ENCODE measurements around the gene PBLD. TPM values are rescaled to one million over a fixed set of nuclear protein-coding genes. Genes with fewer than 3 reads are reported as not detected.

Gene PBLD
- 1 to 10 TPM in 1 of 2 experiments, under 1 TPM in 1; 0.97 to 1.3 TPM for total RNA-seq

DNA sequence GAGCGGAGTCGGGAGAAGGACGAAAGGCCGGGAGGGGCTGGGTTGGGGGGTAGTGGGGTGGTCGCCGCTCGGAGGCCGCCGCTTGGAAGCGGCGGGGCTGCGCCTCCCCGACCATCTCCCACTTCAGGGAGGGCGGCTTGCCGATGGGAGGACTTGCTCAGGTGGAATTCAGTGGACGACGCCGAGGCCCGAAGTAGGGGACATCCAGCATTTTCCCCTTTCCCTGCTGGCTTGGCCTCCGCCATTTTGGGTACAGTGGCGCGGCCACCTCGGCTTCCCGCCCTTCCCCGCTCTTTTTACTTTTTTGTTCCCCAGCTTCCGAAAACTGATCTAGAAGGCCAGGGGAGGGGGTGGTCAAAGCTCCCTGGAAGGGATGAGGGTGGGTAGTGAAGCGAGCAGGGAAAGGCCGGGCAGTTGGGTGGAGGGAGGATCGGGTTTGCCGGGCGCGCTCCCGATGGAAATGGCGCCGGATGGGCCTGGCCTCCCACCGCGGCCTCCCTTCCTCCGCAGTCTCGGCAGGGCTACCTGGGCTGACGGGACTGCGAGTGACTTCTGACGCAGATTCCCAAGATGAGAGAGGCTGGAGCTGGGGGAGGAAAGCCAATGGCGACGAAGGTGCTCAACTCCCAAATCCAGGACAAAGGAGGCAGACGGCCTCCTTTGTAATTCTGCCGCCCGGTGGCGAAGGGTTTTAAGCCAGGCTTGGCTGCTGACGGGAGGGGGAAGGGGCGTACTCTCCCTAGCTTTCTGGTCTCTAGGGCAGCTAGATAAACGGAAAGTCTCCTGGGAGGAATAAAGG is at the start of gene PBLD:
TSS of gene PBLD (minus strand) at position 670 of the 799 bp plus-strand sequence. CDS start 26,084 bp downstream, outside the sequence.
- Mint-ChIP-seq H3K4me3 (peak within 1 kb of the TSS; percentile 98), H3K4me1 (ENCODE audit: low read depth) (peaks cover 50% of the 10 kb centered on the region), H3K27me3 (ENCODE audit: low read depth) (no peaks in the 10 kb centered on the region), H3K36me3 (ENCODE audit: low read depth) (peaks cover 46% of the 10 kb centered on the region), H3K9me3 (ENCODE audit: insufficient read depth) (no peaks in the 10 kb centered on the region), H3K27ac (peak within 1 kb of the TSS; percentile 100)
- CTCF ChIA-PET, result interaction anchor here (0.7 to 4.6 kb wide), 10 partner anchors 11 to 544 kb away, joined by 3 to 26 read pairs (median 3); partner anchors contain the start of gene RUFY2
- POLR2A ChIA-PET, result interaction anchor here (0.7 to 4.4 kb wide), 22 partner anchors 8 to 572 kb away, joined by 3 to 38 read pairs (median 4); partner anchors contain the start of genes DDX50 and DNA2
- ATAC-seq, result peak; percentile 32
- peak; percentile 74 for DNase-seq

DNA sequence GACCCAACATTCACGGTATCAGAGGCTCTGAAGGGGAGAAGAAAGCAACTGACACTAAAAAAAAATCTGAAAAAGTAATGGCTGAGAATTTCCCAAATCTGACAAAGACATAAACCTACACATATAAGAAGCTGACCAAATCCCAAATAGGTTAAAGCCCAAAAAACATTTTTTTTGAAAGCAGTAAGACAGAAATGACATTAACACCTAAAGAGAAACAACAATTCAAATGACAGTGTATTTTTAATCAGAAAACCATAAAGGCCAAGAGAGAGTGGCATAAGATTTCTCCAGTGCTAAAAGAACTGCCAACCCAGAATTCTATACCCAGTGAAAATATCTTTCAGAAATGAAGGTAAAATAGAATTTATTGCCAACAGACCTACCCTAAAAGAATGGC is 38.9 kb upstream of the PBLD start:
- no peak overlapping the region for H3K27ac Mint-ChIP-seq
- H3K4me3 Mint-ChIP-seq, result no peak overlapping the region
- CTCF ChIA-PET, result interaction anchor here (0.7 to 1.4 kb wide), 2 partner anchors 23 to 117 kb away, joined by 3 to 7 read pairs; no protein-coding TSS in a partner anchor

DNA sequence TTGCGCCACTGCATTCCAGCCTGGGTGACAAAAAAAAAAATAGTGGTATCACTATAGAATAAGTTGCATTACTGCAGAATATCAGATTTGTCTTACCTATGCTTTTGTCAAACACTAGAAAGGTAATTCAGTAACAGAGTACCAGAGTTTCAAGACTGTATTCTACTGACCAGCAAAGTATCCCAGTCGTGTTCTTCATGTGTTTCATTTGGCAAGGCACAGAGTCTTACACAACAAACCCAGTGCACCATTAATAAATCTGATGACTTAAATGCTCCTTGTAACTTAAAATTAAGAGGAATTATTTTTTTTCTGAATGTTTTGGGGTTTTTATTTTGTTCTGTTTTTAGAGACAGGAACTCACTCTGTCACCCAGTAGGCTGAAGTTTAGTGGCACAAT is 34.4 kb upstream of the PBLD start:
- peaks cover 28% of the 10 kb centered on the region for H3K36me3 Mint-ChIP-seq (ENCODE audit: low read depth)

More for the DNA sequence above, 38.9 kb upstream of the PBLD start:
- Mint-ChIP-seq H3K36me3 (ENCODE audit: low read depth) (peaks cover 42% of the 10 kb centered on the region), H3K4me1 (ENCODE audit: low read depth) (no peaks in the 10 kb centered on the region), H3K27me3 (ENCODE audit: low read depth) (no peaks in the 10 kb centered on the region), H3K9me3 (ENCODE audit: insufficient read depth) (peaks cover 5% of the 10 kb centered on the region)
- POLR2A ChIA-PET, result no interaction called here
- DNase-seq (no peak), ATAC-seq (no peak)

GRCh38 chr10:68366600-68366999 is 33.9 kb upstream of the PBLD start:
- no peaks in the 10 kb centered on the region for H3K27me3 Mint-ChIP-seq (ENCODE audit: low read depth)
- H3K4me1 Mint-ChIP-seq (ENCODE audit: low read depth), result peaks cover 6% of the 10 kb centered on the region
- CTCF ChIA-PET, result interaction anchor here (1.1 kb wide), 1 partner anchor 40 kb away, joined by 3 read pairs; the partner anchor contains the start of gene RUFY2
- DNase-seq (no peak), ATAC-seq (no peak)
- peaks cover 22% of the 10 kb centered on the region for H3K36me3 Mint-ChIP-seq (ENCODE audit: low read depth)
- no peaks in the 10 kb centered on the region for H3K9me3 Mint-ChIP-seq (ENCODE audit: insufficient read depth)
- POLR2A ChIA-PET, result no interaction called here
- H3K27ac Mint-ChIP-seq, result no peak overlapping the region
- H3K4me3 Mint-ChIP-seq, result no peak overlapping the region

More for the DNA sequence above, 34.4 kb upstream of the PBLD start:
- Mint-ChIP-seq H3K4me1 (ENCODE audit: low read depth) (peaks cover 6% of the 10 kb centered on the region), H3K27ac (no peak overlapping the region), H3K9me3 (ENCODE audit: insufficient read depth) (no peaks in the 10 kb centered on the region), H3K4me3 (no peak overlapping the region), H3K27me3 (ENCODE audit: low read depth) (no peaks in the 10 kb centered on the region)
- CTCF ChIA-PET, result interaction anchor here (1.1 kb wide), 1 partner anchor 40 kb away, joined by 3 read pairs; the partner anchor contains the start of gene RUFY2
- POLR2A ChIA-PET, result no interaction called here
- ATAC-seq (no peak), DNase-seq (no peak)

GRCh38 chr10:68365611-68366010 is 32.9 kb upstream of the PBLD start:
- Mint-ChIP-seq H3K27me3 (ENCODE audit: low read depth) (no peaks in the 10 kb centered on the region), H3K36me3 (ENCODE audit: low read depth) (peaks cover 16% of the 10 kb centered on the region), H3K4me1 (ENCODE audit: low read depth) (peaks cover 6% of the 10 kb centered on the region), H3K4me3 (no peak overlapping the region), H3K9me3 (ENCODE audit: insufficient read depth) (no peaks in the 10 kb centered on the region), H3K27ac (no peak overlapping the region)
- POLR2A ChIA-PET, result no interaction called here
- DNase-seq, result no peak
- CTCF ChIA-PET, result no interaction called here
- ATAC-seq, result no peak

DNA sequence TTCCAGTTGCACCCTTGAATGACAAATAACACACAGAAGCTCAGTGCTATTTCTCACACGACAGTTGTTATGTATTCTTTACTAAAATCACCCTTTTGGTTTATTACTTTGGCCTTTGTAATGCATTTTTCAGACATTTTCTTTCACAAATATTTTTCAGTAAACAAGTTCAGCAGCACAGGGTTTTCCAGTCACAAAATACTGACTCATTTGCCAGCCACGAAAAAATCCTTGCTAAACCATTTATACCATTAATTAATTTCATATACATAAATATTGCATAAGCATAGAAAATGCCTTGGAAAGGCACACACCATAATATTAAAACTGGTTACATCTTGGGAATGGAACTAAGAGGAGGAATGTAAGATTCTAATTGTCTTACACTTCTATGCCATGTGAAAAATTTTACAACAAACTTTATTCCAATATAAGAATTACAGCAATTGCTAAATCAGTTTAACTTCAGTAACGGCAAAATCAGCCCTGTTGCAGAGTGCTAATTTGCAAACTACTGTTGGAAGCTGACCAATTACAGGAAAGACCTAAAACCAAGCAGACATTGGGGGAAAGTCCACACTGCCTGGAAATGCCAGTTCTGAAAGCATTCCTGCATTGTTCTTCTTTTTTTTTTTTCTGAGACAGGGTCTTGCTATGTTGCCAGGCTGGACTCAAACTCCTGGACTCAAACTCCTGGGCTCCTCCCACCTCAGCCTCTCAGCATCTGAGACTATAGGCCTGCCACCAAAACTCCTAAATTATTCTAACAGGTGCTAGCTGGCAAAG is 31.6 kb upstream of the PBLD start:
- peaks cover 10% of the 10 kb centered on the region for H3K36me3 Mint-ChIP-seq (ENCODE audit: low read depth)
- ATAC-seq (no peak), DNase-seq (no peak)
- no peak overlapping the region for H3K27ac Mint-ChIP-seq
- ChIA-PET POLR2A (no interaction called here), CTCF (interaction anchor here (0.7 to 2.9 kb wide), 3 partner anchors 10 to 44 kb away, joined by 3 to 14 read pairs (median 3); no protein-coding TSS in a partner anchor)
- H3K4me1 Mint-ChIP-seq (ENCODE audit: low read depth), result peaks cover 6% of the 10 kb centered on the region
- H3K4me3 Mint-ChIP-seq, result no peak overlapping the region
- H3K27me3 Mint-ChIP-seq (ENCODE audit: low read depth), result no peaks in the 10 kb centered on the region
- no peaks in the 10 kb centered on the region for H3K9me3 Mint-ChIP-seq (ENCODE audit: insufficient read depth)

- CTCF ChIA-PET, result interaction anchor here (0.7 to 2.9 kb wide), 4 partner anchors 14 to 160 kb away, joined by 3 to 14 read pairs (median 5); partner anchors contain the start of gene RUFY2
- H3K4me1 Mint-ChIP-seq (ENCODE audit: low read depth), result peaks cover 6% of the 10 kb centered on the region
- no peak overlapping the region for H3K27ac Mint-ChIP-seq
- no peaks in the 10 kb centered on the region for H3K27me3 Mint-ChIP-seq (ENCODE audit: low read depth)
- ATAC-seq (no peak), DNase-seq (no peak)
- POLR2A ChIA-PET, result no interaction called here
- no peak overlapping the region for H3K4me3 Mint-ChIP-seq
- peaks cover 10% of the 10 kb centered on the region for H3K36me3 Mint-ChIP-seq (ENCODE audit: low read depth)
- H3K9me3 Mint-ChIP-seq (ENCODE audit: insufficient read depth), result no peaks in the 10 kb centered on the region
Observed at GRCh38 chr10:68362590-68362989, 29.9 kb upstream of the PBLD start.

DNA sequence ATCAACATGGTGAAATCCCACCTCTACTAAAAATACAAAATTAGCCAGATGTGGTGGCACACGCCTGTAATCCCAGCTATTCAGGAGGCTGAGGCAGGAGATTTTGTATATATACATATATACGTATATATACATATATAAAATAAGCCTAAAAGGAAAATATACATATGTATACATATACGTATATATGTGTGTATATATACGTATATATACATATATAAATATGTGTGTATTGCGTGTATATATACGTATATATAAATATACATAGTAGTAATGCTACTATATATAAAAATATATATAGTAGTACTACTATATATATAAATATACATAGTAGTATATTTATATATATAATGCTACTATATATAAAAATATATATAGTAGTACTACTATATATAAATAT is 26.5 kb upstream of the PBLD start:
- POLR2A ChIA-PET, result no interaction called here
- H3K4me3 Mint-ChIP-seq, result no peak overlapping the region
- DNase-seq (no peak), ATAC-seq (no peak)
- peaks cover 6% of the 10 kb centered on the region for H3K4me1 Mint-ChIP-seq (ENCODE audit: low read depth)
- CTCF ChIA-PET, result no interaction called here
- H3K27me3 Mint-ChIP-seq (ENCODE audit: low read depth), result no peaks in the 10 kb centered on the region
- H3K36me3 Mint-ChIP-seq (ENCODE audit: low read depth), result peaks cover 10% of the 10 kb centered on the region
- H3K27ac Mint-ChIP-seq, result no peak overlapping the region
- no peaks in the 10 kb centered on the region for H3K9me3 Mint-ChIP-seq (ENCODE audit: insufficient read depth)

DNA sequence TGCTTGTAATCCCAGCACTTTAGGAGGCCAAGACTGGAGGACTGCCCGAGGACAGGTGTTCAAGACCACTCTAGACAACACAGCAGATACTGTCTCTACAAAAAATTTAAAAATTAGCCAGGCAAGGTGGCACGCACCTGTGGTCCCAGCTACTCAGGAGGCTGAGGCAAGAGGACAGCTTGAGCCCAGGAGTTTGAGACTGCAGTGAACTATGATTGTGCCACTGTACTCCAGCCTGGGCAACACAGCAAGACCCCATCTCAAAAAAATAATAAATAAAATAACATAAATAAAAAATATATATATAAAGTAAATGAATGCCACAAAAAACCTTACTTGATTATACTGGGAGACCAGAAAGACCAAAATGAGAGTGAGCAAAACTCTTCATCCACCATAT is 20.8 kb upstream of the PBLD start:
- H3K36me3 Mint-ChIP-seq (ENCODE audit: low read depth), result peaks cover 16% of the 10 kb centered on the region
- H3K9me3 Mint-ChIP-seq (ENCODE audit: insufficient read depth), result no peaks in the 10 kb centered on the region
- DNase-seq, result no peak
- no peak overlapping the region for H3K4me3 Mint-ChIP-seq
- ChIA-PET POLR2A (no interaction called here), CTCF (no interaction called here)
- H3K4me1 Mint-ChIP-seq (ENCODE audit: low read depth), result no peaks in the 10 kb centered on the region
- ATAC-seq, result no peak
- H3K27me3 Mint-ChIP-seq (ENCODE audit: low read depth), result no peaks in the 10 kb centered on the region
- no peak overlapping the region for H3K27ac Mint-ChIP-seq

DNA sequence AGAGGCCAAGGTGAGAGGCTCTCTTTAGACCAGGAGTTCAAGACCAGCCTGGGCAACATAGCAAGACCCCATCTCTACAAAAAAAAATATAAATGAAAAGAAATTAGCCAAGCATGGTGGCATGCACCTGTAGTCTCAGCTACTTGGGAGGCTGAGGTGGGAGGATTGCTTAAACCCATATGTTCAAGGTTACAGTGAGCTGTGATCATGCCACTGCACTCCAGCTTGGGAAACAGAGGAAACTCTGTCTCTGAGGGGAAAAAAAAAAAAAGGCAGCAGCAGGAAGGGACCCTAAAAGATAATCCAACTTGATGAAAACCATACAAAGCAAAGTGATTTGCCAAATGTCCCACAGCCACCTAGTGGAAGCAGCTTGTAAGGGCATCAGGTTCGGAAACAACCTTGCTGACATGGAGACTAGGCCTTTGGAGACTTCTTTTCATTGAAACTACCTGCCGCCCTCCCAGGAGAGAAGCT is 15.6 kb upstream of the PBLD start:
- H3K27ac Mint-ChIP-seq, result peak overlapping the region; percentile 54
- ATAC-seq, result peak; percentile 64

GRCh38 chr10:68346774-68347173 is 14.0 kb upstream of the PBLD start:
- Mint-ChIP-seq H3K27me3 (ENCODE audit: low read depth) (no peaks in the 10 kb centered on the region), H3K4me1 (ENCODE audit: low read depth) (peaks cover 12% of the 10 kb centered on the region), H3K36me3 (ENCODE audit: low read depth) (peaks cover 50% of the 10 kb centered on the region), H3K27ac (no peak overlapping the region), H3K4me3 (no peak overlapping the region), H3K9me3 (ENCODE audit: insufficient read depth) (no peaks in the 10 kb centered on the region)
- CTCF ChIA-PET, result interaction anchor here (3.3 to 6.0 kb wide), 2 partner anchors 13 to 134 kb away, joined by 26 to 46 read pairs; partner anchors contain the start of genes HNRNPH3 and PBLD
- POLR2A ChIA-PET, result no interaction called here
- no peak for DNase-seq
- no peak for ATAC-seq

More for the DNA sequence above, 15.6 kb upstream of the PBLD start:
- Mint-ChIP-seq H3K27me3 (ENCODE audit: low read depth) (no peaks in the 10 kb centered on the region), H3K4me1 (ENCODE audit: low read depth) (peaks cover 7% of the 10 kb centered on the region), H3K36me3 (ENCODE audit: low read depth) (peaks cover 45% of the 10 kb centered on the region), H3K4me3 (no peak overlapping the region), H3K9me3 (ENCODE audit: insufficient read depth) (no peaks in the 10 kb centered on the region)
- ChIA-PET POLR2A (interaction anchor here (0.8 to 1.3 kb wide), 5 partner anchors 9 to 258 kb away, joined by 3 to 6 read pairs (median 3); partner anchors contain the start of genes HNRNPH3, PBLD and RUFY2), CTCF (interaction anchor here (0.6 to 6.0 kb wide), 20 partner anchors 8 to 717 kb away, joined by 3 to 46 read pairs (median 4); partner anchors contain the start of genes HNRNPH3, PBLD and RUFY2)
- peak; percentile 65 for DNase-seq
